Nucleus accumbens (tissue), 56 donors: Measurements from ENCODE around the gene PIEZO1.

Experiments used
- DNase-seq, 56 donors: peaks; one replicate each; lab custom pipeline; 2025; lab: John Stamatoyannopoulos, UW

The PIEZO1 gene

DNA sequence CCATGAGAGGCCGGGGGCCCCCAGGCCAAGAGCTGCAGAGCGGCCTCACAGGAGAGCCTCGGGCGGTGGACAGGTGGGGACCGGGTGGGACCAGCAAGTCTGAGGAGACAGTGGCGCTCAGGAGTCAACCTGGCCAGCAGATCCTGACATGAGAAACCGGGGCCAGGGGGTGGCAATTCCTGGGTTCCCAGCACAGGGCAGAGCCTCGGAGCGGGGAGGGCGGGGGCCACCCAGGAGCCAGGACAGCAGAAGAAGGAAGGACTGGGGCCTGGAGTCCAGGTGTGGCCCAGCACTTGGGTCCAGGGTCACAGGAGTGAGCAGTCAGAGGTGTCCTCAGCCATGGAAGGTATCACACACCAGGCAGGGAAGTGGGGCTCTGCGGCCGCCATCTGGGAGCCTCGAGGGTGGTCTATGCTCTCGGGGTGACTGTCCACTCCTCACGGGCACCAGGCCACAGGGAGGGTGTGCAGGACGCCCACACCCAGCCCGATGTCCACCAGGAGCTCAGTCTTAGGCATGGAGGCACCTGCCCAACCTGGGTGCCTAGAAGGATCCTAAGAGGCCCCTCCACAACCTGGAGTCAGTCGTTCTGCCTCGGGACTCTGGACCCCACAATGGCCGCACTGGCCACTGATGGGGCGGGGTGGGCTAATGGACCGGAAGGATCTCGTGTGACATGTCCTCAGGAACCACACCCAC lies 29.1 kb downstream of the PIEZO1 start:
- peak in 1 of 56 donors; percentile 13 for DNase-seq

DNA sequence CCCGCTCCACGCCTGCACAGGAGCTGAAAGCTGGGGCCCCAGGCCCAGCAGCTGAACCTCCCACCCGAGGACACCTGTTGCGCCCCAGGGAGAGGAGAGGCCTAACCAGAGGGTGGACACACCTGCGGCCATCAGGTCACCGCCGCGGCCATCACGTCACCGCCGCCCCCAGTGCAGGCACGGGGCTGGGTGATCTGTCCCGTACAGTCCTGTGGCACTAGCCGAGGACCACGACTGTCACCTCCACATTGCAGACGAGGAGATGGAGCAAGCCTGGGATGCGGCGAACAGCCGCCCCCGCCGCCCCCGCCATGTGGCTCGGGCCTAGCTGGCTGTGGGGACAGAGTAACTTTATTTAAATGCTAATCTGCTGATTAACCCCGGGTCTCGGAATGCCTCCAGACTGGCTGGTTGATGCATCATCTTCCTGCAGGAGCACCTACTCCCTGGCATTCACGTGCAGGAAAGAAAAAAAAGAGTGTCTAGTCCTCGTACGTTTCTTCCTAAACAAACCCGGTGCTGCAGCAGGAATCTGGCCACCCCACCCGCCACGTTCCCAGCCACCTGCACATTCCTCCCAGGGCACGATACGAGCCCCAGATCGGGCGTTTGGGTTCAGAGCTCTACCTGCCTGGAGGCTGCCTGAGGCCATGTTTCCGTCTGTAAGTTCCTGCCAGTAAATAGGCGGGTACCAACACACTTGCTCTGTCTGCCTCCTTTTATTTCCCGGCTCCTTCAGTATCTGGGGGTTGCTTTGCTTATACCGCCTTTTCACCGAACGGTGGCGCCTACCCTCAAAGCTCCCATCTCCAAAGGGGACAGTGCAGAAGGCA lies 29.9 kb downstream of the PIEZO1 start:
- DNase-seq: peak in 6 of 56 donors; percentile 4 to 42 (median 14)

DNA sequence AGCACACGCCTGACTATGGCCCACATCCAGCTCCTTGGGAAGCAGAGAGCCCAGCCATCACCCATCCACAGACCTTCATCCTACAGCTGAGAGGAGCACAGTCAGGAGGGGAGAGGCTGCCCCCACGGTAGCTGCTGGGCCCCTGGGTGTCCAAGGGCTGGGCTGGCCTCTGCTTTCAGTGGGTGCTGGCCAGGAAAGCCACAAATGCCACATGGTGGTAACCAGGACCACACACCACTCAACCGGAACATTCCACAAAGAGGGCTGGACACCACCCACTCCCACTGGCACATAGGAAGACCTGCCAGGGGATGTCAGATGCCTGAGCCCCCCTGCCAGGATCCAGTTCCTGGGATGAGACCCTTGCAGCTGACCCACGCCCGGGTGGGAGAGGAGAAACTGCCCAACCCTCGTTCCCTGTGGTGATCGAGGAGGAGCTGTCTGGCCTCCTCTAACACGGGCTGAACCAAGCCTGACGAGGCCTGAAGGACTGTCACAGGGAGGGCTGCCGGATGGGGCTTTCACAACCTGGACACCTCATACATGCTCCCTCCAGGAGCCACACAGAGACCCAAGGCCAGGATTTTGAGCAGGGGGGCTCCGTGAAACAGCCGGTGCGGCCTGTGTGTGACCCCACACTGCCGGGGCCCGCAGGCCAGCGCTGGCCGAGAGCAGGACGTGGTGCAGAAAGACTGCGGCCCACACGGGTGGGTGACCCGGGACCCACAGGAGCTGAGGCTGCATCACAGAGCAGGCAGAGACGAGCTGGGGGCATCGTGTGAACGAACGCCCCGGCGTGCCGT lies 30.7 kb downstream of the PIEZO1 start:
- no peak for DNase-seq

DNA sequence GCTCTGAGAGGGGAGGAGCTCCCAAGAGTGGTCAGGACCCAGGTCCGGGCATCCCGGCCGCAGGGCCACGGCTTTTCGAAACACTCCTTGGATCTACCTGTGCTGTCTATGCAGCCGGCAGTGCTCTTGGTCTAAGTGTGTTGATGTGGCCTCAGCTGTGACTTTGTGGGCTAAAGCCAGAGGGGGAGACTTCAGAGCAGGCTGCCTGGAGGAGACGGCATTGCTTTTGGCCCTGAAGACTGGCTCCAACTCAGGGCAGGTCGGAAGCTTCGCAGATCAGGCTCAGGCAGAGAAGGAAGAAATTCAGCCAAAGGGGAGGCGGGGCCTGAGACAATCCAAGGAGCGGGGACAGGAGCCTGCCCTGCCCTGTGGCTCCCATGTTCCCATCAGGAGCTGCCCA lies 31.4 kb downstream of the PIEZO1 start:
- DNase-seq: no peak

DNA sequence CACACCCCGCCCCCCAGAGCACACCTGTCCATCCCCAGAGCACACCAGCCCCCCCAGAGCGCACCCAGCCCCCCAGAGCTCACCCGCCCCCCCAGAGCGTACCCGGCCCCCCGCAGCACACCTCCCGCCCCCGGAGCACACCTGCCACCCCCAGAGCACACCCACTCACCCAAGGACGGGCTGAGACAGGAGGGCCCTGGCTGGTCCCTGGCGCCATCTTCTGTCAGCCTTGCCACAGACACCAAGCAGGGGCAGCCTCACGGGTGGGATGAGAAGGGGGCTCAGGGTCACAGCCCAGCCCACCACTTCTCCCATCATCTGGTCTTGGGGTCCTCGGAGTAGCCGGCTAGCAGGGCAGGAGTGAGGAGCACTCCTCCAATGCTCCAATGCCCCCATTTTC lies 31.8 kb downstream of the PIEZO1 start:
- DNase-seq: no peak

DNA sequence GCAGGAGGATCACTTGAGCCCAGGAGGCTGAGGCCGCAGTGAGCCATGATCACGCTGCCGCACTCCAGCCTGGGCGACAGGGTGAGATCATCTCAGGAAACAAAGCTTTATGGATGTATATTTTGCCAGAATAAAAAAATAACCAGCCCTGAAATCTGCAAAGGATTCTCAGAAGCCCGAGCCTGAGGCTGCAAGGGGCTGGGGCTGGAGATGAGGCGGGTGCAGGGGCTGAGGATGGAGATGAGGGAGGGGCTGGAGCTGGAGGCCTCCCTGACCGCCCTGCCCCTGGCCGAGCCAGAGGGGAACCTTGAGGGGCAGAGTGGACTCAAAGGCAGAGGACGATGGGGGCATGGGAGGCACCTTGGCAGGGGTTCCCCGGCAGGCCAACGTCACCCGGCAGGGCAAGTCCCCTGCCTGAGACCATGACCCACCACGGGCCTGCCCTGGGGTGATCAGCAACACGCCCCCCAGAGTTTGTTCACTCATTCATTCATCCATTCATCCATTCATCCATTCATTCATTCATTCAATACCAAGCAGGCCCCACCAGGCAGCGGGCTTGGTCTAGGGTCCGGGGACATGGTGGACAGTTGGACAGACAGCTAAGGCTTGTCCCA lies 32.5 kb downstream of the PIEZO1 start:
- DNase-seq: no peak

DNA sequence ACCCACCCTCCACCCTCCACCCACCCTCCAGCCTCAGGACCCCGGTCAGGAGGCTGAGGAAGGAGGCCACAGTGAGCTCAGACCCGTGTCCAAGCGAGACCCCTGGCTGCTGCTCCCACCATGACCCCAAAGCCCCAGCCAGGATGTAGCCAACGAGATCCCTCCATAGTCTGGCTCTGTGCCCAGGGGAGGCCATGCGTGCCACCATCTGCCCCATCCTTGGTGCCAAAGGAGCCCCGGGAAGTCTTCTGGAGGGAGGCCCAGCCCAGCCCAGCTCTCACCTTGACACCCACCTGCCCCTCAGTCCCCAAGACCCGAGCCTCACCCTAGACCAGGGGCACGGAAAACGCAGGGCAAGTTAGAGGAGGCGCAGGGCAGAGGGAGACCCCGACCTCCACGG lies 34.2 kb downstream of the PIEZO1 start:
- no peak for DNase-seq

DNA sequence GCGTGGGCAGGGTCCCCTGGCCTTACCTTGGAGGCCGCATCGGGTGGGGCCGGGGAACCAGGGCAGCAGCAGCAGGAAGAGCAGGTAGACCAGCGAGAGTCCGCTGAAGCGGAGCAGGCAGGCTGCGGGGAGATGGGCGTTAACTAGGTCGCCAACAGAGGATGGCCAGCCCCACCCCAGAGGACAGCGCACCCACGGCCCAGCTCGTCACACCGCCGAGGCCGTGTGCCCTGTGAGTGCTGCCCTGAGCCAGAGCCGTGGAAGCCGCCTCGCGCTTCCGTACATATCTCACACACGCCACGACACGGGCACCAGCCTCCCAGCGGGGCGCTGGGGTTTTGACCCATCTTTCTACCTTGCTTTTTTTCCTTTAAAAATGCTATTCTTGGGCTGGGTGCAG lies 35.7 kb downstream of the PIEZO1 start:
- no peak for DNase-seq

DNA sequence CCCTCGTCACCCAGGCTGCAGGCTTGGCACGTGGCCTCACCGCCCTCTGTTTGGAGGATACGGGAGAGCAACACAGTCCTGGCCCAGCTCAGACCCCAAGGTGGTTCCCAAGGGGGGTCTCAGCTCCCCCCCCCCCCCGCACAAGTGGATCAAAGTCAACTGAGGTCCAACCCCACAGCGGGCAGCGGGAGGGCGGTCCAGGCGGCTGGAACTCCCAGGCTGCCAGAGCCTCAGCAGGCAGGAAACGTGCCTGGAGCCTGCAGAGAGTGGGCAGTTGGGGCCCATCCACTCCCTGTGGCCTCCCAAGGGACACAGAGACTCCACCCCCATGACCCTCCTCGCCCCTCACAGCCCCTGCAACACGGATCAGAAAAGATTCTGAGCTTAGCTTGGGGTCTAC lies 36.7 kb downstream of the PIEZO1 start:
- DNase-seq: no peak

DNA sequence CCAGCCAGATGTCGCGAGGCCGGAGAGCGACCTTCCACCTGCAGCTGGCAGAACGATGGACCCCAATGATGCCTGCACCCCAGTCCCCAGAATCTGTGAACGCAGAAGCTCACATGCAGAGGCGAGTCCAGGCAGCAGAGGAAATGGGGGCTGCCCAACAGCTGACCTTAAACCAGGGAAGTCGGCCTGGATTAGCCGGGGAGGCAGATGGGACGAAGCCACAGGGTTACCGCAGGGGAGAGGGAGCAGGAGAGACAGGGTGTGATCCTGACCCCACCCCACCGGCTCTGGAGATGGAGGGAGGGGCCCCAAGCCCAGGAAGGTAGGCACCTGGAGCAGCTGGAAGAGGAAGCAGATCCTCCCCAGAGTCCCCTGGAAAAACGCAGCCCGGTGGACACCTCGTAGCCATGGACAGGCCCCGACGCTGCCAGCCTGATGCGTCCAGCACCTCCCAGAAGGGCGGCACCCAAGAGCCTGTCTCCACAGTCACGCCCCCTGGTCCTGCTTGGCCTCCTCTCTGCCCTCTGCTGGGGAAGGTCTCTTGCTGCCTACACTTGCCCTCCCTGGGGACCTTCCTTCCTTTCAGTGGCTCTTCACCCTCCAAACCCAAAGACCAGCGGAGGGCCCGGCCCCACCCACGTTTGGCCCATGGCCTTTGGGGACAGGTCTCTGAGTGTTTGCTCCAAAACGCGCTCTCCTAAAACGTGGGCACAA lies 37.3 kb downstream of the PIEZO1 start:
- DNase-seq: no peak

DNA sequence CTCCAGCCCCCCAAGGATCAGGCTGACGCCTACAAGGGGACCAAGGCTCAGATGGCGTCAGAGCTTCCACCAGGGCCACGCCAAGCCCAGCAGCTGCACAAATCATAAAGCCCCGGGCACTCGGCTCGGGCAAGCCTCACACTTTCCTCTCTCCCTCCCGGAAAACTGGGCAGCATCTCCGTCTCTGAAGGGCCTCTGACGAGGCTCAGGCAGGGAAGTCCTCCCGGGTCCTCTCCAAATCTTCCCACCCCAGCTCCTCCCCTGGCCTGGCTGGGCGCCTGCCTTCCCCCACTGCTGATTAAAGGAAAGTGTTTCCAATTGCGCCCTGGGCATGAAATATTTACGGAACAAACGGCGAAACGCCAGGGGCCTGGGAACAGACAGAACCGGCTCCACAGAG lies 38.5 kb downstream of the PIEZO1 start:
- peak in 4 of 56 donors; percentile 13 to 34 (median 18) for DNase-seq

DNA sequence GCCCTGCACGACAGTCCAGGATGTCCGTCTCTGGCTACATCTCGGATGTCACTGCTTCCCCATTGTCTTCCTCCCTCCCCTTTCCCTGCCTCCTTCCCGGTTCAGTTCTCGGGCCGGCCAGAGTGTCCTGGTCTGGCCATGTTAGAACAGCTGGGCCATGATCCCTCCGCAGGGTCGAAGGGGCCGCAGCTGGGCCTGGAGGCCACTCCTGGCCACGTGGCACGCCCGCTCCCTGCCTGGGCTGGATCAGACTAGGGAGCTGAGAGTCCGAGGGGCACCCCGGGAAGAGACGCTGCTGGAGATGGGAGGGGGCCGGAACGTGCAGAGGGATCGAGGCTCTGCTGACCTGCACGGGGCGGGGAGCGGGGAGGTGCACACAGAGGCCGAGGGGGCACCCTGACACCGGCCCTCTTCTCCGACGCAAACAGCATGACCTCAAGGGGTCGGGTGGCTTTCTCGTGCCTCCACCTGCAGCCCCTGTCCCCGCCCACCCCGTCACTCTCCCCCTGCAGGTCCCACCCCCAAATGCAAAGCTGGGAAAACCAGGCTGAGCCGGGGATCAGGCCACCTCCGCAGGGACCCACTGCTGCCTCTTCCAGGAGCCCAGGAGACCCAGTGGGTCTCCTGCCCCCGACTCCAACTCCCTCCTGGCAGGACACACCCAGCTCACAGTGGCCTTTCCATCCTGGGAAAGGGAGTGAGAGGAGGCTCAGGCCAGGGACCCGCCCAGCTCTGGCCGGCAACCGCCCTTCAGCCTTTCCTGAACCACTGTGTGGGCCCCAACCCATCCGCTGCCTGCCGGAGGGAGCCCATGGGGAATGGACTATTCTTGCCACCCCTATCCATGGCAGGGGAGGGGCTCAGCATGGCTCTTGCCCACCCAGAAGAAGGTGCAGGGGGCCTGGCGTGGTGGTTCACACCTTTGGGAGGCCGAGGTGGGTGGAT lies 40.2 kb downstream of the PIEZO1 start:
- DNase-seq: no peak

DNA sequence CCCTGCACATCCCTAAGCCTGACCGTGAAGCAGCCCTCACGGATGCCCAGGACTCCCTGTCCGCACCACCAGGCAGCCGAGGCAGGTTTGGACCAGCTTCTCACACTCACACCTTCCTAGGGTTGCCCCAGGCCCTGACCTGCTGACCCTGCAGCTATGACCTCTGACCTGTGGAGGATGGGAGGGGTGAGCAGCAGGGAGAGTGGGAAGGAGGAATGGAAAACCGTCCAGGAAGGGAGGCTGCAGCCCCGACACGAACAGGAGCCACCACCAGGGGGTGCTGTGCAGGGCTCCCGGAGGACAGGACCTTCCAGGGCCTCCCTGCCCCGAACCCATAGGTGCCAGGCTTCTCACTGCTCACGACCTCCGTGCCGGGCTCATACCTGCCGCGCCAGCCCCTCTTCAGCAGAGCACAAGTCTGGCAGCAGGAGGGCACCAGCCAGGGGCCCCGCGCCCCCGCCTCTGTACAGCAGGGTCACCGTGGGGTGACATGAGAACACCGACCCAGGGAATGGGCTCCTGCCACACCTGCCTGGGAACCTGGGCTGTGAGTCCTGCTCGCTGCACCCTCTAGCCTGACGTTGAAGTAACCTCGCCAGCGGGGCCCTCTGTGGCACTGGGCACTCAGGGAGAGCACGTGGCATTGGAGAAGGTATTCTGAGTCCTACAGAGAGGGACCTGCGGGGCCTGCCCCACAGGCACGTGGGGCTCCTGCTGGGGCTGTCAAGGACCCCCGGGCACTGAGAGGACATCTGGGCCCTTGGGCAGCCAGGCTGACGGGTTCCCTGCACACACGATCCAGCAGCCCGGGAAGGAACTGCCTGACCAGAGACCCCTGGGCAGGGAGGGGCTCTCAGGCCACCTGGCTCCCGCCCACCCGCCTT lies 41.1 kb downstream of the PIEZO1 start:
- DNase-seq: peak in 47 of 56 donors; percentile 8 to 80 (median 34)

DNA sequence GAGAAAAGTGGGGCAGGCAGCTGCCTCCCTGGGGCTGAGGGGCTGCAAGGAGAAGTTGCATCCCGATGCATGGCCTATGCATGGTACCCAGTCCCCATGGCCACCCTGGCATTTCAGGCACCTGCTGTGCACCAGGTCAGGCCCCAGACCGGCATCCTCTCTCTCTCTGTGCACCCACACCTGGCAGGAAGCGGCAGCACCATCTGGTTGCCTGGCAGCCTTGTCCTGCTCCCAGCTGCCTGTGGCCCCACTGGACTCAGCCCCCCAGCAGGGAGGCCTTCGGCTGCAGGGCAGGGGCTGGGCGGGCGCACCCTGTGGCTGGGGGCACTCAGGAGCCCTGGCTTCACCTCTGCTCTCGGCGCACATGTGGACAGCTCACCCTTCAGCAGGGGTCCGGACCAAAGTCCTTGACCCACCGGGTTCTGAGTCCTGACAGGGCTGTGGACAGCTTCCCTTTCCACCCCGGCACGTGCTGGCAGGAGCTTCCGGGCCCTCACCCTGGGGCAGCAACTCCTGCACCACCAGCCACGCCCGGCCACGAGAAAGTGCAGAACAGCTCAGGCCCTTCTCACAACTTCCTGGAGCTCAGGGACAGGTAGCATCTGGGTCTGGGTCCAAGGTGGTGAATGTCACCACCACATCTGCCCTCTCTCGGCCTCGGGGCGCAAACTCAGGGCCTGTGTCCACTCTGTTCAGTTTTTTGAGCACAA lies 42.0 kb downstream of the PIEZO1 start:
- DNase-seq: no peak

DNA sequence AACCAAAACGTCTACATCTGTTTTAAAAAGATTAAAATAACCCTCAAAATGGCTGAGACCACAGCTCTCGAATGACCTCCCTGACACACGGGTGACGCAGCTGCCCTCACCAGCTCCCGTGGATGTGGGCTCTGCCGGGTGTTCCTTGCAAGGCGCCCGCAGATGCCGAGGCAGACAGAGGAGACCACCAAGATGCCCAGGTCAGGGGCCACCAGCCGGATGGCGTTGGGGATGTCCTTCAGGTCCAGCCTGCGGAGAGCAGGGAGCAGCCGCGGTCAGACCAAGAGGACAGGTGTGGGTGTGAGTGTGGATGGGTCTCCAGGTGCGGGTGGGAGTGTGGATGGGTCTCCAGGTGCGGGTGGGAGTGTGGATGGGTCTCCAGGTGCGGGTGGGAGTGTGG lies 43.7 kb downstream of the PIEZO1 start:
- DNase-seq: no peak

DNA sequence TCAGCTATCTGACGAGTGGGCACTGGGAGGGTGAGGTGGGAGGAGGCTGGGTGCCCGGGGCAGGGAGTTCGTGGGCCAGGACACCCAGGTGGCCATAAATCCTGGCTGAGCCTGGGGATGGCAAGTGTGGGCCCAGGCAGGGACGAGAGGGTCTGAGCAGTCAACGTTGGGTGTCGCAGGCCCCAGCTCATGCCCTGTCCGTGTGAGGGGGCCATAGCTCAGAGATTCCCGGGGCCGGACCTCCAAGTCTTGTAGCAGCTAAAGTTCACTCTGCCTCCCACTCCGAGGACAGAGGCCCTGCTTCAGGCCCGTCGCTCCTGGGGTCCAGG lies 44.3 kb downstream of the PIEZO1 start:
- DNase-seq: no peak

DNA sequence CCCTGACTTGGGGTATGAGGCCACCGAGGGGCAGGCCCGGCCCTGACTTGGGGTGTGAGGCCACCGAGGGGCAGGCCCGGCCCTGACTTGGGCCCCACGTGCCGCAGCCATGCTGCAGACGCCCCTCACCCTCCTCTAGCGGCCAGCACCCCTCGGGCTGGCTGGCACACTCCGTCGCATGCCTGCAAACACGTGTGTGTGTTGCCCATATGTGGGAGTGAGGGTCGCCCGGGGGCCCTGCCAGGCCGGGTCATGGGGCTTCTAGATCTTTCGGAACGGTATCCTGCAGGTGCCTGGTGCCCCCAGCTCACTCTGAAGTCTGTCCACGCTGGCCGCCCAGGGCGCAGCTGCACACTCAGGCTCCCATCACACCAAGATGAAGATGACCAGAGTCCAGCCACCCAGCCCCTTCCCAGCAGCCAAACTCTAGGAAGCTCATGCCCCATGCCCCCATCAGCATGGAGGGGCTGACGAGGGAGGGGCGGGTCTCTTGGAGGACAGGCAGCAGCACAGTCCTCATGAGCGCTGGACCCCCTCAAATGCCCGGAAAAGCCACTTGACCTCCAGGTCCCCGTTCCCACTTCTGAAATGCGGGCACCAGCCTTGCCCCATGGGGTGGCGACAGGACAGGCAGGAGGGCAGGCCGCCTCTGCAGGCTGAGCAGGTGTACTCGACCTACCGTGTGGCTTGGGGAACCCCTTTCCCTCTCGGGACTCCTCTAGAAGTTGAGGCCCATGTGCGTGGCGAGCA lies 44.9 kb downstream of the PIEZO1 start:
- DNase-seq: no peak
